Measurements from ENCODE around the gene MRTO4.

MRTO4 gene

DNA sequence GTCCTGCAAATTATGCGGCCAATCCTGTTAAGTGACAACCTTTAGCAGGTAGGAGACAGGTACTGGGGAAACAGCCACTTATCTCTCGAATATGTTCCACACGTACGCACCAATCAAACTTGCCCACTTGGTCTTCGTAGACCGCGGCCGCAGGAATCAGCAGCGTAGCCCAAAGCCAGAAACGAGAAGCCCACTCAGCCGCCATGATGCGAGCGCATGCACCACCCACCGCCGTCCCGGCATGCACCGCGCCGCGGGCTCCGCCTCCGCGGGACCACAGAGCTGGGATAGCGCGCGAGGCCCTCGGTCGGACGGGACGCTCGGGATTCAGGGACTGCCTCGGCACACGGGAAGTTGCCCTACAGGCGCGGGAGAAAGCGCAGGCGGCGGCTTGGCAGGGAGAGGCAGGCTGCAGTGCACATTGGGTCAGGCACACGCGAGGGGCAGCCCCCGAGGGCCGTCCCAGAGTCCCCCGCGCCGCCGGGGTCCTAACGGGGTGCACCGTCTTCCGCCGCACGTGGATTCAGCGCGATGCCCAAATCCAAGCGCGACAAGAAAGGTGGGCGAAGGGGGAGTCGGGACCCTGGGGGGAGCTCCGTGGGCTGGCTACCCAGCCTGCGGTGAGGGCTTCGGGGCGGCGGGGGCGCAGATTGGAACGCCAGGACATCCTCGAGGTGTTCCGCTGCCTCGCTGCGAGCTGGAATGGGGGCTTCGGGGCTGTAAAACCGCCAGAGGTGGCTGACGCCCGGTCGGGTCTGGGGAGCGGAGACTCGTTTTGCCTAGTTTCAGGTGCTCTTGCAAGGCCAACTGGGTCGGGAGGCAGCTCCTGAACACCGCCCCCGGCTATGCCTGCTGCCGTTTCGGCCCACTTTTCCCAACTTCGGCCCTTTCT is at the start of gene MRTO4, which contains the start of gene EMC1:
Gene MRTO4 (plus strand): TSS at position 501 of the 892 bp plus-strand sequence. CDS start 31 bp downstream, at position 532.
Gene EMC1 (minus strand): TSS at position 220 of the 892 bp plus-strand sequence. CDS start 15 bp downstream, at position 205.
- TF ChIP-seq, protein P1, sequence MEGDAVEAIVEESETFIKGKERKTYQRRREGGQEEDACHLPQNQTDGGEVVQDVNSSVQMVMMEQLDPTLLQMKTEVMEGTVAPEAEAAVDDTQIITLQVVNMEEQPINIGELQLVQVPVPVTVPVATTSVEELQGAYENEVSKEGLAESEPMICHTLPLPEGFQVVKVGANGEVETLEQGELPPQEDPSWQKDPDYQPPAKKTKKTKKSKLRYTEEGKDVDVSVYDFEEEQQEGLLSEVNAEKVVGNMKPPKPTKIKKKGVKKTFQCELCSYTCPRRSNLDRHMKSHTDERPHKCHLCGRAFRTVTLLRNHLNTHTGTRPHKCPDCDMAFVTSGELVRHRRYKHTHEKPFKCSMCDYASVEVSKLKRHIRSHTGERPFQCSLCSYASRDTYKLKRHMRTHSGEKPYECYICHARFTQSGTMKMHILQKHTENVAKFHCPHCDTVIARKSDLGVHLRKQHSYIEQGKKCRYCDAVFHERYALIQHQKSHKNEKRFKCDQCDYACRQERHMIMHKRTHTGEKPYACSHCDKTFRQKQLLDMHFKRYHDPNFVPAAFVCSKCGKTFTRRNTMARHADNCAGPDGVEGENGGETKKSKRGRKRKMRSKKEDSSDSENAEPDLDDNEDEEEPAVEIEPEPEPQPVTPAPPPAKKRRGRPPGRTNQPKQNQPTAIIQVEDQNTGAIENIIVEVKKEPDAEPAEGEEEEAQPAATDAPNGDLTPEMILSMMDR (IDR thresholded peaks at IDR 0.05; ENCODE audit: insufficient read depth, missing control alignments), result no peak
- DNase-seq (ENCODE audit: insufficient read length, low spot score) (peak; percentile 54), FAIRE-seq (no peak)

DNA sequence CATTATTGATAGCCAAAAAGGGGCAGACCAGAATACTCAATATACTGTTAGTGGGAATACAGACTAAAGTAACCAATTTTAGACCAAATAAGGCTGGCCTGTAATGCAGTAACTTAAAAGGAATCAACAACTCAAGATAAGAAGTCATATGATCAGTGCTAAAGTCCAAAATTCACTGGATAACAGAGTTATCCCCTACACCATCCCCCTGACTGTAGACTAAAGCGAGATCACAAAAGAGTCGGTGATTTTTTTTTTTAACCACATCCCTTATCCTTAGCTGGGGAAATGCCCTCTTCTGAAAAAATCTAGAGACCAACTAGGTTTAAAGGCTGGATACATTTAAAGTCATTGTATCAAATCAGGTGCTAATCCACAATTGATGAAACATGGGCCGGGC is 49.2 kb upstream of the MRTO4 start:
- DNase-seq (ENCODE audit: insufficient read length, low spot score) (no peak), FAIRE-seq (no peak)
- TF ChIP-seq, protein P1 (IDR thresholded peaks at IDR 0.05; ENCODE audit: insufficient read depth, missing control alignments), result no peak

DNA sequence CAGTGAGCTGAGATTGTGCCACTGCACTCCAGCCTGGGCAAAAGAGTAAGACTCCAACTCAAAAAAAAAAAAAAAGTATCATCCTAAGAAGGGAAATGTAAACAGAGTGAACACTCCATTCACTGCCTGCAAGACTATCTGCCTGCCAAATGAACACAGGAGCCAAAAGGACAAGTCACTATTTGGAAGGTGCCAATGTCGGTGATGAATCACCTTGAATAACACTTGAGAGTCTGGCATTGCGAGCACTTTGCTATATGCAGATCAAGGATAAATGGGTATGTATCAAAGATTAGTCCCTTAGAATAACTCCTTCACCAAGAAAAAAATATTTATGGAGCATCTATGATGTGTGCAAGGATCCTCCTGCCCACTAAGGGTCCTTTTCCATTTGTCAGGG is 48.2 kb upstream of the MRTO4 start:
- TF ChIP-seq, protein P1 (IDR thresholded peaks at IDR 0.05; ENCODE audit: insufficient read depth, missing control alignments), result no peak
- no peak for DNase-seq (ENCODE audit: insufficient read length, low spot score)
- no peak for FAIRE-seq

DNA sequence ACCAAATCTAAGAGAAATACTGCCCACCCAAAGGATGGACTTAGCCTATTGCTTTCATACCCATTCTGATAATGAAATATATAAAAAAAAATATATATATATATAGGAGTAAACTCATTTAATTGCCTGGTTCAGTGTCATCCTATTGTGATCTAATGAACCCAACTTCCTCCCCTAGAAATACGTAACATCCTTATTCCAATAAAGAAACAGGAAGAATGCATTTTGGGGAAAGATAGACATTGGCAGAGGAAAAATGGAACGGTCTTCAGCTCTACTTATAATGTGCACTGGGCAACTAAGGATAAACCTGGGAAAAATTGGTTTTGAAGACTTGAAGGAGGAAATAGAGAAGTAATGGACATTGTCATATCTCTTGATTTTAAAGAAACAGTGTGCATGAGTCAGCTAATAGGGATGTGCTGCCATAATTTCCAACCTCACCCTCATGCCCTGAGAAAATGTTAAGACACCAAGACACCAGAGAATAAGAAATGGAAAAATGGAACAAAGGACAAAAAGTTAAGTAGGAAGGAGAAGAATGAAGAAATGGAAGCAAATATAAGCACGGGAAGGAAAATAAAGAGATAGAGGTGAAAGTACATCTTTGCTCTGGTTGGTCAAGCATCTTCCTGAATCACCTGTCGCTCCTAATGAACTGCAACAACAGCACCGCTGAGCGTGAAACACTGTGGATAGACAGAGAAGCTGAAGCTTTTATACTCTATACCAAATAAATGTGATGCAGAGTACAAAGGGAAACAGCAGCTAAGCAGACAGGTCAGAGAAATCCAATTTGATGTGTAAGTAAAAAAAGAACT is 46.9 kb upstream of the MRTO4 start:
- DNase-seq (ENCODE audit: insufficient read length, low spot score) (no peak), FAIRE-seq (no peak)
- TF ChIP-seq, protein P1 (IDR thresholded peaks at IDR 0.05; ENCODE audit: insufficient read depth, missing control alignments), result no peak

DNA sequence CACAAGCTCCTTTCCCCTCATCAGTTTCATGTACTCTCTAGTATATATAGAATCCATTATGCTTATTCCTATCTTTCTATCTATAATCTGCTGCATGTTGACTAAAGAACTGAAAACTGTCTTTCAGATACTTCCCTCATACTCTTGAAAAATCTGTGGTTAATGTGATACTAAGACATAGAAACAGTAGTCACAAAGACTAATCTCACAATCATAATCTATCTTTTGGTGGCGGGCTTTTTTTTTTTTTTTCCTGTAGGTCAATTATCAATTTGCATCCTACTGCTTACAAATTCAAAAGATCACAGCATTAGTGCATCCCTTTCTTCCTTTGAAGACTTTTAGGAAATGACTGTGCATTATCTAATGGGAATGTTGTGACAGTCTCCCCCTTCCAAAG is 46.2 kb upstream of the MRTO4 start:
- TF ChIP-seq, protein P1 (IDR thresholded peaks at IDR 0.05; ENCODE audit: insufficient read depth, missing control alignments), result no peak
- FAIRE-seq (no peak), DNase-seq (ENCODE audit: insufficient read length, low spot score) (no peak)

DNA sequence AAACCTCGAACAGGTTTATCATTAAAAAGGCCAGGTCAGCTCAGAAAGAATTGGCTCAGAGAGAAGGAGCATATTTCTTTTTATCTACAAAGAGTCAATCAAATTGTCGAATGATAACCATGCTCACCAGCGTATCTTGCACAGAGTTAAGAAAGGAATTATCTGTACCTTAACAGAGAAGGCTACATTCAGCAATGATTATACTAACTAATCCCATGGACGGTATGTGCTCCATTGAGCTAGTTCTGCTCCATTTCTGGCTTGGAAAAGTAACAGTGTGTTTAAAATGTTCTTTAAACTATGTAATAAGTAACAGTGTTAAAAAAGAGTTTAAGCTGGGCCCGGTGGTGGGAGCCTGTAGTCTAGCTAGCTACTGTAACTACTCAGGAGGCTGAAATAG is 45.8 kb upstream of the MRTO4 start:
- no peak for FAIRE-seq
- no peak for DNase-seq (ENCODE audit: insufficient read length, low spot score)
- TF ChIP-seq, protein P1 (IDR thresholded peaks at IDR 0.05; ENCODE audit: insufficient read depth, missing control alignments), result no peak
